Gastrocnemius medialis (tissue), 4 donors: ENCODE results near the gene MADD. TPM values are rescaled to one million over a fixed set of nuclear protein-coding genes. Genes with fewer than 3 reads are reported as not detected.

Experiments
- ATAC-seq, 2 donors: fragments of 150-250 bp; one replicate each; pipeline ENCODE4 v1.9.1; 2016
- DNase-seq, 2 donors: peaks; one replicate each; pipeline ENCODE4 v3.0.0-alpha.2; 2019
- H3K27ac ChIP-seq, 4 donors: fragments of 200-600 bp; sonication (generic); 1 replicate in 1 of 4; 2 replicates in 3 of 4; pipeline ENCODE4 v1.5.1; 2016 to 2018; ENCODE audit warnings: mild to moderate bottlenecking in 2 of 4, moderate library complexity in 1 of 4
- H3K27me3 ChIP-seq, 3 donors: fragments of 200-600 bp; sonication (generic) in 2 of 3; 1 replicate in 1 of 3; 2 replicates in 2 of 3; pipeline versions ENCODE4 v1.5.1 to v1.6.0; 2016 to 2019; ENCODE audit warnings: mild to moderate bottlenecking in 1 of 3, moderate library complexity in 1 of 3
- H3K36me3 ChIP-seq, 2 donors: fragments of 200-600 bp; sonication (generic) in 1 of 2; one replicate each; pipeline ENCODE4 v1.5.1; 2017 to 2018
- H3K4me1 ChIP-seq, 2 donors: fragments of 200-600 bp; sonication (generic) in 1 of 2; one replicate each; pipeline ENCODE4 v1.5.1; 2016 to 2017; ENCODE audit warnings: mild to moderate bottlenecking in 2 of 2
- H3K4me3 ChIP-seq, 4 donors: fragments of 200-600 bp; sonication (generic) in 3 of 4; 1 replicate in 1 of 4; 2 replicates in 3 of 4; pipeline ENCODE4 v1.5.1; 2016 to 2019; ENCODE audit warnings: mild to moderate bottlenecking in 2 of 4
- H3K9me3 ChIP-seq, 3 donors: fragments of 200-600 bp; sonication (generic) in 2 of 3; 1 replicate in 1 of 3; 2 replicates in 2 of 3; pipeline ENCODE4 v1.5.1; 2016 to 2019
- CTCF ChIP-seq, 5 experiments: fragments of 450-650 bp in 3 of 5; fragments of 200-600 bp in 2 of 5; sonication (generic) in 2 of 5; IDR thresholded peaks in 4 of 5; conservative IDR thresholded peaks in 1 of 5; 1 replicate in 4 of 5; 2 replicates in 1 of 5; pipeline ENCODE4 v1.5.1; 2016 to 2019; ENCODE audit warnings: antibody characterized with exemption in 5 of 5, mild to moderate bottlenecking in 3 of 5, moderate library complexity in 3 of 5
- POLR2A ChIP-seq, 2 donors: fragments of 450-650 bp; IDR thresholded peaks; one replicate each; pipeline ENCODE4 v1.6.1; 2017; ENCODE audit warnings: antibody characterized with exemption in 2 of 2, mild to moderate bottlenecking in 2 of 2, moderate library complexity in 2 of 2
- in situ Hi-C, 4 donors: fragments of 200-750 bp; cut with MboI; loops; one replicate each; pipeline versions ENCODE4 v1.15.0 to v1.8.0; 2017; ENCODE audit warnings: low sequenced_read_pairs in 4 of 4
- intact Hi-C: fragments of 100-400 bp; cut with DNase I; formaldehyde crosslinking; loops from one replicate; pipeline ENCODE4 v1.15.1; 2023; ENCODE audit warnings: low total_unique reads
- total RNA-seq, 4 donors: library from RNA; depleted of rRNA; stranded (reverse); fragments of >200 nt; gene quantifications; one replicate each; pipeline versions ENCODE4 v1.1.0 to v1.2.3, GENCODE V29; 2016

The MADD gene
- total RNA-seq, 4 donors from 2014 or later: 39.4 to 47.9 (median 41.6) TPM

- no peaks in the 10 kb centered on the region for H3K4me1 ChIP-seq
- TF ChIP-seq POLR2A (IDR thresholded peaks at IDR 0.05) (no peak), CTCF (IDR thresholded peaks at IDR 0.05 in 4 of 5, conservative IDR thresholded peaks at IDR 0.05 in 1 of 5) (no peak)
- DNase-seq: no peak
- no peak for ATAC-seq
- no peaks in the 10 kb centered on the region for H3K27me3 ChIP-seq
- H3K9me3 ChIP-seq: peaks cover 0 to 5% (median 0%) of the 10 kb centered on the region in 3 donors
- no peak overlapping the region for H3K4me3 ChIP-seq
- peaks cover 0 to 91% of the 10 kb centered on the region in 2 donors for H3K36me3 ChIP-seq
- no peak overlapping the region for H3K27ac ChIP-seq
- in situ Hi-C loops (no loop called here), intact Hi-C loops (no loop called here)
Measured at GRCh38 chr11:47296045-47296444, 26.1 kb downstream of the MADD start.

- in situ Hi-C loops: no loop called here
- Histone ChIP-seq H3K36me3 (peaks cover 0 to 87% of the 10 kb centered on the region in 2 donors), H3K4me3 (no peak overlapping the region), H3K4me1 (no peaks in the 10 kb centered on the region), H3K9me3 (peaks cover 0 to 5% (median 0%) of the 10 kb centered on the region in 3 donors), H3K27me3 (no peaks in the 10 kb centered on the region), H3K27ac (no peak overlapping the region)
- TF ChIP-seq POLR2A (IDR thresholded peaks at IDR 0.05) (no peak), CTCF (IDR thresholded peaks at IDR 0.05 in 4 of 5, conservative IDR thresholded peaks at IDR 0.05 in 1 of 5) (no peak)
- intact Hi-C loops: no loop called here
- no peak for DNase-seq
- no peak for ATAC-seq
Measured at GRCh38 chr11:47299078-47299477, 29.1 kb downstream of the MADD start.

DNA sequence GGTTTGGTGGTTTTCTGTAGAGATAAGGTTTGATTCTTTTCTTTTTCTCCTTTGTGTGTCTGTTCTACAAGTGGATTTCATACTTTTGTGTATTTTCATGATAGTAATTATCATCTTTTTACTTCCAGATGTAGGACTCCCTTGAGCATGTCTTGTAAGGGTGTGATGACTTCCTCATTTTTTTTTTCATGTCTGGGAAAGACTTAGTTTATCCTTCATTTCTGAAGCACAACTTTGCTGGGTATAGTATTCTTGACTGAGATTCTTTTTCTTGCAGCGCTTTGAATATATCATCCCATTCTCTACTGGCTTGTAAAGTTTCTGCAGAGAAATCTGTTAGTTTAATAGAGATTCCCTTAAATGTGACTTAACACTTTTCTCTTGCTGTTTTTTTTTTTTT lies 32.9 kb downstream of the MADD start:
- Histone ChIP-seq H3K27me3 (no peaks in the 10 kb centered on the region), H3K4me1 (peaks cover 18% of the 10 kb centered on the region in 2 donors), H3K36me3 (peaks cover 0 to 67% of the 10 kb centered on the region in 2 donors), H3K27ac (no peak overlapping the region), H3K4me3 (no peak overlapping the region), H3K9me3 (peaks cover 0 to 5% (median 0%) of the 10 kb centered on the region in 3 donors)
- DNase-seq: no peak
- no peak for ATAC-seq
- intact Hi-C loops: no loop called here
- TF ChIP-seq POLR2A (IDR thresholded peaks at IDR 0.05) (no peak), CTCF (IDR thresholded peaks at IDR 0.05 in 4 of 5, conservative IDR thresholded peaks at IDR 0.05 in 1 of 5) (no peak)
- in situ Hi-C loops: no loop called here

GRCh38 chr11:47305734-47306483 lies 36.0 kb downstream of the MADD start:
- DNase-seq (peak; percentile 70), ATAC-seq (peak; percentile 92 to 98)
- Histone ChIP-seq H3K36me3 (peaks cover 4 to 70% of the 10 kb centered on the region in 2 donors), H3K27me3 (no peaks in the 10 kb centered on the region), H3K27ac (peak overlapping the region; percentile 4 to 81 (median 53)), H3K9me3 (no peaks in the 10 kb centered on the region), H3K4me3 (no peak overlapping the region), H3K4me1 (peaks cover 18% of the 10 kb centered on the region in 2 donors)
- in situ Hi-C loops: no loop called here
- intact Hi-C loops: no loop called here
- no peak for TF ChIP-seq CTCF (IDR thresholded peaks at IDR 0.05 in 4 of 5, conservative IDR thresholded peaks at IDR 0.05 in 1 of 5)
- no peak for TF ChIP-seq POLR2A (IDR thresholded peaks at IDR 0.05)
